BJ (cell line): ENCODE results near the gene SWT1. TPM values are rescaled to one million over a fixed set of nuclear protein-coding genes. Genes with fewer than 3 reads are reported as not detected.
"Not testable (repeated sequence)": the region's sequence is repeated elsewhere in the genome, so short reads cannot be mapped to it uniquely, and the experiment has no call there.

Experiments used
- CTCF ChIA-PET: fragments of 350-600 bp; formaldehyde crosslinking; extraction: SDS; loops from one replicate; lab custom pipeline; 2021; ENCODE audit warnings: antibody characterized with exemption, inconsistent platforms; lab: Yijun Ruan, JAX
- POLR2A ChIA-PET: fragments of 300-600 bp; sonication (Branson Sonifier 250); formaldehyde crosslinking; extraction: SDS; loops from one replicate; lab custom pipeline; 2021; ENCODE audit warnings: antibody characterized with exemption; lab: Charles Lee
- DNase-seq: peaks from one replicate; pipeline ENCODE4 v3.0.0-alpha.2; 2011; ENCODE audit warnings: low read depth
- H3K27me3 ChIP-seq: 2 replicates; pipeline ENCODE4 v1.6.0; 2011; ENCODE audit warnings: low read length; ENCODE audit not compliant: control insufficient read depth, insufficient read depth
- H3K36me3 ChIP-seq: 2 replicates; pipeline ENCODE4 v1.5.1; 2011; ENCODE audit warnings: low read length; ENCODE audit not compliant: control insufficient read depth, insufficient read depth
- H3K4me3 ChIP-seq: 2 replicates; pipeline ENCODE4 v1.5.1; 2011; ENCODE audit warnings: low read depth, mild to moderate bottlenecking, control low read depth, low read length
- polyA plus RNA-seq: library from polyadenylated mRNA; depleted of rRNA; stranded (reverse); fragments of >200 nt; gene quantifications from 2 replicates; pipeline ENCODE4 v1.2.3, GENCODE V29; 2011
- TF ChIP-seq, protein P1 (sequence below): IDR thresholded peaks from 2 replicates; pipeline ENCODE4 v1.5.1; 2011; ENCODE audit warnings: low read depth, mild to moderate bottlenecking, control low read depth, inconsistent platforms, low read length, moderate library complexity; ENCODE audit not compliant: insufficient read depth

SWT1 gene
- polyA plus RNA-seq, 1 experiment: 0.78 TPM

DNA sequence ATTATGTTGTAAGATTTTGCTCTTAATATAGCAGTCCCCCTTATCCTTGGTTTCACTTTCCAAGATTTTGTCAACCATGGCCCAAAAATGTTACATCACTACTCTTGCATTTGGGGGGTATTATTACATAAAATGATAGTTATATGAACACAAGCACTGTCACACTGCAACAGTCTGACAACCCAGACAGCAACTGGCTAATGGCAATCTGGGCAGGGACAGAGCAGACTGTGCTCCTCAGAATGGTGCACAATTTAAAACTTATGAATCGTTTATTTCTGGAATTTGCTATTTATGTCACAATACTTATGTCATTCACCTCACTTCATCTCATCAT lies 162.1 kb downstream of the SWT1 start:
- CTCF ChIA-PET: interaction anchor here (0.6 kb wide), 1 partner anchor 131 kb away, joined by 3 read pairs; no protein-coding TSS in a partner anchor

GRCh38 chr1:185321104-185321503 lies 164.1 kb downstream of the SWT1 start:
- POLR2A ChIA-PET, H3K4me3 ChIP-seq, H3K36me3 ChIP-seq, CTCF ChIA-PET, DNase-seq, H3K27me3 ChIP-seq: not testable (repeated sequence)

More for the DNA sequence above, 162.1 kb downstream of the SWT1 start:
- TF ChIP-seq, protein P1, sequence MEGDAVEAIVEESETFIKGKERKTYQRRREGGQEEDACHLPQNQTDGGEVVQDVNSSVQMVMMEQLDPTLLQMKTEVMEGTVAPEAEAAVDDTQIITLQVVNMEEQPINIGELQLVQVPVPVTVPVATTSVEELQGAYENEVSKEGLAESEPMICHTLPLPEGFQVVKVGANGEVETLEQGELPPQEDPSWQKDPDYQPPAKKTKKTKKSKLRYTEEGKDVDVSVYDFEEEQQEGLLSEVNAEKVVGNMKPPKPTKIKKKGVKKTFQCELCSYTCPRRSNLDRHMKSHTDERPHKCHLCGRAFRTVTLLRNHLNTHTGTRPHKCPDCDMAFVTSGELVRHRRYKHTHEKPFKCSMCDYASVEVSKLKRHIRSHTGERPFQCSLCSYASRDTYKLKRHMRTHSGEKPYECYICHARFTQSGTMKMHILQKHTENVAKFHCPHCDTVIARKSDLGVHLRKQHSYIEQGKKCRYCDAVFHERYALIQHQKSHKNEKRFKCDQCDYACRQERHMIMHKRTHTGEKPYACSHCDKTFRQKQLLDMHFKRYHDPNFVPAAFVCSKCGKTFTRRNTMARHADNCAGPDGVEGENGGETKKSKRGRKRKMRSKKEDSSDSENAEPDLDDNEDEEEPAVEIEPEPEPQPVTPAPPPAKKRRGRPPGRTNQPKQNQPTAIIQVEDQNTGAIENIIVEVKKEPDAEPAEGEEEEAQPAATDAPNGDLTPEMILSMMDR: no peak
- H3K27me3 ChIP-seq: no peaks in the 10 kb centered on the region
- POLR2A ChIA-PET: no interaction called here
- no peak overlapping the region for H3K4me3 ChIP-seq
- H3K36me3 ChIP-seq: no peaks in the 10 kb centered on the region
- DNase-seq: no peak

GRCh38 chr1:185321653-185322221 lies 164.8 kb downstream of the SWT1 start:
- POLR2A ChIA-PET, H3K36me3 ChIP-seq, H3K4me3 ChIP-seq, H3K27me3 ChIP-seq, DNase-seq: not testable (repeated sequence)
- CTCF ChIA-PET: interaction anchor here (1.0 kb wide), 1 partner anchor 349 kb away, joined by 3 read pairs; no protein-coding TSS in a partner anchor

DNA sequence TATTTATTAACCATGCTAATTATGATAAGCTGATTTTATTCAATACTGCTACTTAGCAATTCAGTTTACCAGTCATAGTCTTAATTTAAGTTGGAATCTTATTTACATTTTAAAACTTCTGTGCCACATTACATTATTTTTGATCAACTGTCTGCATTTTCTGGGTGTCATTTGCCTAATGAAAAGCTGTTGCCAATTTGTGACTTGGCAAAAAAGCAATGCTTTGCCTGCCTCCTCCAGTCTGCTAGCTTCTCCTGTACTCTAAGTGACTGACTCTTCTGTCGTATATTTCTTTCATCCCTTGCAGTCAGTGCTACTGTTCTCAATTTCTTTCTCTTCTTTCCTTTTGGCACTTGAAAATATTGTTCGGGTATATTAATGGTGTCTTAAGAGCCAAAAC lies 165.7 kb downstream of the SWT1 start:
- no peak for DNase-seq
- Histone ChIP-seq H3K27me3 (no peaks in the 10 kb centered on the region), H3K4me3 (no peak overlapping the region), H3K36me3 (no peaks in the 10 kb centered on the region)
- CTCF ChIA-PET: interaction anchor here (1.0 kb wide), 1 partner anchor 348 kb away, joined by 3 read pairs; no protein-coding TSS in a partner anchor
- POLR2A ChIA-PET: no interaction called here
- TF ChIP-seq, protein P1: no peak

- ChIA-PET CTCF (no interaction called here), POLR2A (no interaction called here)
- Histone ChIP-seq H3K36me3 (no peaks in the 10 kb centered on the region), H3K27me3 (no peaks in the 10 kb centered on the region), H3K4me3 (no peak overlapping the region)
- TF ChIP-seq, protein P1: no peak
- no peak for DNase-seq
These were observed 167.2 kb downstream of the SWT1 start for GRCh38 chr1:185324118-185324517.

DNA sequence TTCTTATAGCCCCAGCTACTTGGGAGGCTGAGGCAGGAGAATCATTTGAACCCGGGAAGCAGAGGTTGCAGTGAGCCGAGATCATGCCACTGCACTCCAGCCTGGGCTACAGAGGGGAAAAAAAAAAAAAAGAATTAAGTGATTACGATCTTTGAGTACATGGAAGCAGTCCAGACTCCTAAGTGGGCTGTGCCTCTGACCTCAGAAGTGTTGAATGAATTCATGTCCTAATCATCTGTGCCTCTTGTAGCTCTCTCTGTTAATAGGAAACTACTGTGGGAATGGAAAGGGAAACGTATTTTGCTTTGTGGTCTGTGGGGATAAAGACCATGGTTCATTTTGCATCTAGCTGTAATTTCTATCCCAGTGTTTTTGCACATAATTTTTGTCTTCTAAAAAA lies 168.4 kb downstream of the SWT1 start:
- CTCF ChIA-PET: interaction anchor here (0.6 to 0.8 kb wide), 2 partner anchors 22 to 115 kb away, joined by 3 to 4 read pairs; no protein-coding TSS in a partner anchor
- no peak for DNase-seq
- H3K27me3 ChIP-seq: no peaks in the 10 kb centered on the region
- TF ChIP-seq, protein P1: no peak
- H3K4me3 ChIP-seq: no peak overlapping the region
- no peaks in the 10 kb centered on the region for H3K36me3 ChIP-seq
- POLR2A ChIA-PET: no interaction called here
